ENCODE data around the gene LIMS2.

The LIMS2 gene

GRCh38 chr2:127654838-127655175 lies 20.5 kb downstream of the LIMS2 start:
- DNase-seq (ENCODE audit: extremely low read depth, low read depth): no peak
- no peak for TF ChIP-seq CTCF (IDR thresholded peaks at IDR 0.05; ENCODE audit: low read depth, low read length)

- TF ChIP-seq CTCF (IDR thresholded peaks at IDR 0.05; ENCODE audit: low read depth, low read length): no peak
- DNase-seq (ENCODE audit: extremely low read depth, low read depth): no peak
Measured at GRCh38 chr2:127654084-127654837, 21.1 kb downstream of the LIMS2 start.

- DNase-seq (ENCODE audit: extremely low read depth, low read depth): no peak
- TF ChIP-seq CTCF (IDR thresholded peaks at IDR 0.05; ENCODE audit: low read depth, low read length): no peak
Measured at GRCh38 chr2:127653421-127654083, 21.8 kb downstream of the LIMS2 start.

- DNase-seq (ENCODE audit: extremely low read depth, low read depth): no peak
- TF ChIP-seq CTCF (IDR thresholded peaks at IDR 0.05; ENCODE audit: low read depth, low read length): no peak
Measured at GRCh38 chr2:127652786-127653357, 22.5 kb downstream of the LIMS2 start.

GRCh38 chr2:127651971-127652550 lies 23.3 kb downstream of the LIMS2 start:
- TF ChIP-seq CTCF (IDR thresholded peaks at IDR 0.05; ENCODE audit: low read depth, low read length): no peak
- no peak for DNase-seq (ENCODE audit: extremely low read depth, low read depth)

- DNase-seq (ENCODE audit: extremely low read depth, low read depth): no peak
- TF ChIP-seq CTCF (IDR thresholded peaks at IDR 0.05; ENCODE audit: low read depth, low read length): no peak
Measured at GRCh38 chr2:127651381-127651809, 23.9 kb downstream of the LIMS2 start.

Measured in AG09319 (cell line).